ENCODE results near the gene SOX15. TPM values are rescaled to one million over a fixed set of nuclear protein-coding genes. Genes with fewer than 3 reads are reported as not detected.
A peak's percentile ranks its signal among the peaks of the same experiment; 100 is the strongest.

Gene SOX15
- total RNA-seq, 1 experiment from 2014 or later = 0.33 TPM

DNA sequence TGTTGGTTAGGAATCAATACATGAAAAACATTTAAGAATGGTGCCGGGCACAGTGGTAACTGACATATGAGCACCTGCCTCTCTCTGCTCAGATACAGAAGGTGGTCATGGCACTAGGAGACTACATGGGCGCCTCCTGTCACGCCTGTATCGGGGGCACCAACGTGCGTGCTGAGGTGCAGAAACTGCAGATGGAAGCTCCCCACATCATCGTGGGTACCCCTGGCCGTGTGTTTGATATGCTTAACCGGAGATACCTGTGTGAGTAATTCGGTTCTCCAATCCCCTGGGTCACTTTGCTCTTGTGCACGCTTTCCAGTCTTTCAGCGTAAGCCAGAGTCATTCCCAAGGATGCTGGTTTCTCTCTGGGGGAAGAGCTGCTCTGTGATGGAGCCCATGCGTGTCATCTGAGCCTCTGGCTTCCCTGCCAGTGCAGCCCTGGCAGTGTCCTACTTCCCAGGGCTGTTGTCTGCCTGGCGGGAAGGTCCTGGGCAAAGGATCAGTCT lies 13.4 kb downstream of the SOX15 start:
- CTCF ChIA-PET = no interaction called here
- in situ Hi-C loops (cut with HindIII; ENCODE audit: low pct_unique_long_range_greater_than_20kb, low sequenced_read_pairs) (no loop called here), intact Hi-C loops (cut with micrococcal nuclease; ENCODE audit: unreplicated experiment) (no loop called here)
- BruUV-seq (replicated peaks) = no TSS peak
- POLR2A ChIA-PET = interaction anchor here (0.6 kb wide), 1 partner anchor 131 kb away, joined by 9 read pairs; no protein-coding TSS in a partner anchor
- DNase-seq (ENCODE audit: low read depth, low spot score) (no peak), ATAC-seq (no peak)
- Histone ChIP-seq H3K36me3 (ENCODE audit: control insufficient read depth, insufficient read depth, low read length) (peaks cover 26% of the 10 kb centered on the region), H3K4me3 (ENCODE audit: low read depth in 2 of 2, low read length in 2 of 2) (no peak overlapping the region), H3K27ac (ENCODE audit: low read length) (peak overlapping the region; percentile 35), H3K9me3 (ENCODE audit: control insufficient read depth, insufficient read depth, low read depth, low read length) (no peaks in the 10 kb centered on the region), H3K4me1 (ENCODE audit: control insufficient read depth, insufficient read depth, low read length) (peaks cover 63% of the 10 kb centered on the region), H3K27me3 (ENCODE audit: control insufficient read depth, insufficient read depth, low read length) (no peaks in the 10 kb centered on the region)
- no peak for TF ChIP-seq TCF7L2 (IDR thresholded peaks at IDR 0.05; ENCODE audit: low read depth, low read length)
- TF ChIP-seq, protein P1, sequence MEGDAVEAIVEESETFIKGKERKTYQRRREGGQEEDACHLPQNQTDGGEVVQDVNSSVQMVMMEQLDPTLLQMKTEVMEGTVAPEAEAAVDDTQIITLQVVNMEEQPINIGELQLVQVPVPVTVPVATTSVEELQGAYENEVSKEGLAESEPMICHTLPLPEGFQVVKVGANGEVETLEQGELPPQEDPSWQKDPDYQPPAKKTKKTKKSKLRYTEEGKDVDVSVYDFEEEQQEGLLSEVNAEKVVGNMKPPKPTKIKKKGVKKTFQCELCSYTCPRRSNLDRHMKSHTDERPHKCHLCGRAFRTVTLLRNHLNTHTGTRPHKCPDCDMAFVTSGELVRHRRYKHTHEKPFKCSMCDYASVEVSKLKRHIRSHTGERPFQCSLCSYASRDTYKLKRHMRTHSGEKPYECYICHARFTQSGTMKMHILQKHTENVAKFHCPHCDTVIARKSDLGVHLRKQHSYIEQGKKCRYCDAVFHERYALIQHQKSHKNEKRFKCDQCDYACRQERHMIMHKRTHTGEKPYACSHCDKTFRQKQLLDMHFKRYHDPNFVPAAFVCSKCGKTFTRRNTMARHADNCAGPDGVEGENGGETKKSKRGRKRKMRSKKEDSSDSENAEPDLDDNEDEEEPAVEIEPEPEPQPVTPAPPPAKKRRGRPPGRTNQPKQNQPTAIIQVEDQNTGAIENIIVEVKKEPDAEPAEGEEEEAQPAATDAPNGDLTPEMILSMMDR (IDR thresholded peaks at IDR 0.05) = no peak
- TF ChIP-seq POLR2AphosphoS5 (IDR thresholded peaks at IDR 0.05; ENCODE audit: low read depth, low read length) = peak; percentile 18; the same call in 1 of the 2 replicates
- TF ChIP-seq, protein P2, sequence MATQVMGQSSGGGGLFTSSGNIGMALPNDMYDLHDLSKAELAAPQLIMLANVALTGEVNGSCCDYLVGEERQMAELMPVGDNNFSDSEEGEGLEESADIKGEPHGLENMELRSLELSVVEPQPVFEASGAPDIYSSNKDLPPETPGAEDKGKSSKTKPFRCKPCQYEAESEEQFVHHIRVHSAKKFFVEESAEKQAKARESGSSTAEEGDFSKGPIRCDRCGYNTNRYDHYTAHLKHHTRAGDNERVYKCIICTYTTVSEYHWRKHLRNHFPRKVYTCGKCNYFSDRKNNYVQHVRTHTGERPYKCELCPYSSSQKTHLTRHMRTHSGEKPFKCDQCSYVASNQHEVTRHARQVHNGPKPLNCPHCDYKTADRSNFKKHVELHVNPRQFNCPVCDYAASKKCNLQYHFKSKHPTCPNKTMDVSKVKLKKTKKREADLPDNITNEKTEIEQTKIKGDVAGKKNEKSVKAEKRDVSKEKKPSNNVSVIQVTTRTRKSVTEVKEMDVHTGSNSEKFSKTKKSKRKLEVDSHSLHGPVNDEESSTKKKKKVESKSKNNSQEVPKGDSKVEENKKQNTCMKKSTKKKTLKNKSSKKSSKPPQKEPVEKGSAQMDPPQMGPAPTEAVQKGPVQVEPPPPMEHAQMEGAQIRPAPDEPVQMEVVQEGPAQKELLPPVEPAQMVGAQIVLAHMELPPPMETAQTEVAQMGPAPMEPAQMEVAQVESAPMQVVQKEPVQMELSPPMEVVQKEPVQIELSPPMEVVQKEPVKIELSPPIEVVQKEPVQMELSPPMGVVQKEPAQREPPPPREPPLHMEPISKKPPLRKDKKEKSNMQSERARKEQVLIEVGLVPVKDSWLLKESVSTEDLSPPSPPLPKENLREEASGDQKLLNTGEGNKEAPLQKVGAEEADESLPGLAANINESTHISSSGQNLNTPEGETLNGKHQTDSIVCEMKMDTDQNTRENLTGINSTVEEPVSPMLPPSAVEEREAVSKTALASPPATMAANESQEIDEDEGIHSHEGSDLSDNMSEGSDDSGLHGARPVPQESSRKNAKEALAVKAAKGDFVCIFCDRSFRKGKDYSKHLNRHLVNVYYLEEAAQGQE (IDR thresholded peaks at IDR 0.05; ENCODE audit: insufficient read depth in 1 of 2, low read depth in 2 of 2, low read length in 1 of 2) = no peak
- TF ChIP-seq SIN3A (IDR thresholded peaks at IDR 0.05; ENCODE audit: borderline replicate concordance, insufficient read depth, low read depth, low read length) = no peak

DNA sequence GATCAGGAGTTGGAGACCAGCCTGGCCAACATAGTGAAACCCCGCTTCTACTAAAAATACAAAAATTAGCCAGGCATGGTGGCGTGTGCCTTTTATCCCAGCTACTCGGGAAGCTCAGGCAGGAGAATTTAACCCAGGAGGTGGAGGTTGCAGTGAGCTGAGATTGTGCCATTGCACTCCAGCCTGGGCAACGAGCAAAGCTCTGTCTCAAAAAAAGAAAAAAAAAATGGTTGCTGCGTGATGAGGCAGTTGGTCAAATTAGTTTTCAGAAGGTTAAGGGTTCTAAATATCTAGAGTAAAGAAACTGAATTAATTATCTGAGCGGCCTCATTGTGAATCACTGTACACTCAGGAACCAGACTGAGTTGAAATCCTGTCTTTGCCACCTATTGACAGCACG lies 13.9 kb downstream of the SOX15 start:
- intact Hi-C loops (cut with micrococcal nuclease; ENCODE audit: unreplicated experiment) (no loop called here), in situ Hi-C loops (cut with HindIII; ENCODE audit: low pct_unique_long_range_greater_than_20kb, low sequenced_read_pairs) (no loop called here)
- Histone ChIP-seq H3K9me3 (ENCODE audit: control insufficient read depth, insufficient read depth, low read depth, low read length) (no peaks in the 10 kb centered on the region), H3K36me3 (ENCODE audit: control insufficient read depth, insufficient read depth, low read length) (peaks cover 29% of the 10 kb centered on the region), H3K27me3 (ENCODE audit: control insufficient read depth, insufficient read depth, low read length) (no peaks in the 10 kb centered on the region), H3K4me1 (ENCODE audit: control insufficient read depth, insufficient read depth, low read length) (peaks cover 65% of the 10 kb centered on the region), H3K27ac (ENCODE audit: low read length) (peak overlapping the region; percentile 35; the same call in 1 of the 2 replicates), H3K4me3 (ENCODE audit: low read depth in 2 of 2, low read length in 2 of 2) (no peak overlapping the region)
- ChIA-PET POLR2A (no interaction called here), CTCF (no interaction called here)
- no peak for ATAC-seq
- no peak for TF ChIP-seq SIN3A (IDR thresholded peaks at IDR 0.05; ENCODE audit: borderline replicate concordance, insufficient read depth, low read depth, low read length)
- TF ChIP-seq POLR2AphosphoS5 (IDR thresholded peaks at IDR 0.05; ENCODE audit: low read depth, low read length) = peak; percentile 32; the same call in 1 of the 2 replicates
- DNase-seq (ENCODE audit: low read depth, low spot score) = no peak
- BruUV-seq (replicated peaks) = no TSS peak

DNA sequence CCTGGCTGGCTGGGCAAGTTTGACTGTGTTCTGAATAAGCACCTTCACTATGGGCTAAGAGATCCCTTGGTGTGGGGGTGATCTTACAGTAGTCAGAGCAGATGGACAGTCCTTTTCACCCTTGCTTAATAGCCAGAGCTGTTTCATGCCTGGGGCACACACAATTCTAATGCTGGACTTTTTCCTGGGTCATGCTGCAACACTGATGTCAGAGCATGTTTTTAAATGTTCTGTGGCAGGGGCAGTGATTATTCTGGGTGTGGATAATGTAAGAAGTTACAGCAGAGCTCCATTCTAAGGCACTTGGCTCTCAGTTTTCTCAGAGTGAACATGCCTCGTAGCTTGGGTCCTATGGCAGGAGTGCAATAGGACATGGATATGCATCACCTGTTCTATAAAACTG lies 14.4 kb downstream of the SOX15 start:
- DNase-seq (ENCODE audit: low read depth, low spot score) (no peak), ATAC-seq (no peak)
- intact Hi-C loops (cut with micrococcal nuclease; ENCODE audit: unreplicated experiment) = no loop called here
- H3K27ac ChIP-seq (ENCODE audit: low read length) = peak overlapping the region; percentile 90; the same call in 1 of the 2 replicates
- TF ChIP-seq SIN3A (IDR thresholded peaks at IDR 0.05; ENCODE audit: borderline replicate concordance, insufficient read depth, low read depth, low read length) (no peak), TCF7L2 (IDR thresholded peaks at IDR 0.05; ENCODE audit: low read depth, low read length) (no peak), POLR2AphosphoS5 (IDR thresholded peaks at IDR 0.05; ENCODE audit: low read depth, low read length) (no peak)
- TF ChIP-seq, protein P1 (IDR thresholded peaks at IDR 0.05) = no peak
- TF ChIP-seq, protein P2 (IDR thresholded peaks at IDR 0.05; ENCODE audit: insufficient read depth in 1 of 2, low read depth in 2 of 2, low read length in 1 of 2) = no peak
- in situ Hi-C loops (cut with HindIII; ENCODE audit: low pct_unique_long_range_greater_than_20kb, low sequenced_read_pairs) = no loop called here
- peaks cover 29% of the 10 kb centered on the region for H3K36me3 ChIP-seq (ENCODE audit: control insufficient read depth, insufficient read depth, low read length)
- no peaks in the 10 kb centered on the region for H3K27me3 ChIP-seq (ENCODE audit: control insufficient read depth, insufficient read depth, low read length)
- peaks cover 61% of the 10 kb centered on the region for H3K4me1 ChIP-seq (ENCODE audit: control insufficient read depth, insufficient read depth, low read length)
- CTCF ChIA-PET = no interaction called here
- no TSS peak for BruUV-seq (replicated peaks)
- no peaks in the 10 kb centered on the region for H3K9me3 ChIP-seq (ENCODE audit: control insufficient read depth, insufficient read depth, low read depth, low read length)
- peak overlapping the region; percentile 85 to 89 for H3K4me3 ChIP-seq (ENCODE audit: low read depth in 2 of 2, low read length in 2 of 2)
- POLR2A ChIA-PET = no interaction called here
